Astrocyte of the cerebellum (primary cell): ENCODE results near the gene EPS8L1.
"Not testable (repeated sequence)": the region's sequence is repeated elsewhere in the genome, so short reads cannot be mapped to it uniquely, and the experiment has no call there.

Experiments used
- DNase-seq: peaks from one replicate; pipeline ENCODE4 v3.0.0-alpha.2; 2011; ENCODE audit warnings: low read depth
- H3K4me3 ChIP-seq: 2 replicates; pipeline ENCODE4 v1.5.1; 2011; ENCODE audit warnings: mild to moderate bottlenecking, low read depth, low read length, moderate library complexity
- in situ Hi-C: cut with HindIII; loops from 2 replicates; pipeline ENCODE4 v1.10.0; 2017; ENCODE audit warnings: low sequenced_read_pairs
- TF ChIP-seq, protein P1 (sequence below): IDR thresholded peaks from 2 replicates; pipeline ENCODE4 v1.5.1; 2012; ENCODE audit warnings: low read length, low read depth, moderate library complexity, mild to moderate bottlenecking; ENCODE audit errors: missing control alignments

EPS8L1 gene

GRCh38 chr19:55034751-55035150, 40.9 kb upstream of the EPS8L1 start:
- H3K4me3 ChIP-seq: no peak overlapping the region
- TF ChIP-seq, protein P1, sequence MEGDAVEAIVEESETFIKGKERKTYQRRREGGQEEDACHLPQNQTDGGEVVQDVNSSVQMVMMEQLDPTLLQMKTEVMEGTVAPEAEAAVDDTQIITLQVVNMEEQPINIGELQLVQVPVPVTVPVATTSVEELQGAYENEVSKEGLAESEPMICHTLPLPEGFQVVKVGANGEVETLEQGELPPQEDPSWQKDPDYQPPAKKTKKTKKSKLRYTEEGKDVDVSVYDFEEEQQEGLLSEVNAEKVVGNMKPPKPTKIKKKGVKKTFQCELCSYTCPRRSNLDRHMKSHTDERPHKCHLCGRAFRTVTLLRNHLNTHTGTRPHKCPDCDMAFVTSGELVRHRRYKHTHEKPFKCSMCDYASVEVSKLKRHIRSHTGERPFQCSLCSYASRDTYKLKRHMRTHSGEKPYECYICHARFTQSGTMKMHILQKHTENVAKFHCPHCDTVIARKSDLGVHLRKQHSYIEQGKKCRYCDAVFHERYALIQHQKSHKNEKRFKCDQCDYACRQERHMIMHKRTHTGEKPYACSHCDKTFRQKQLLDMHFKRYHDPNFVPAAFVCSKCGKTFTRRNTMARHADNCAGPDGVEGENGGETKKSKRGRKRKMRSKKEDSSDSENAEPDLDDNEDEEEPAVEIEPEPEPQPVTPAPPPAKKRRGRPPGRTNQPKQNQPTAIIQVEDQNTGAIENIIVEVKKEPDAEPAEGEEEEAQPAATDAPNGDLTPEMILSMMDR: no peak
- DNase-seq: no peak
- in situ Hi-C loops: no loop called here

GRCh38 chr19:55036058-55036457, 39.6 kb upstream of the EPS8L1 start:
- no peak overlapping the region for H3K4me3 ChIP-seq
- in situ Hi-C loops: no loop called here
- DNase-seq: no peak
- TF ChIP-seq, protein P1: no peak

GRCh38 chr19:55037603-55038002, 38.1 kb upstream of the EPS8L1 start:
- in situ Hi-C loops, DNase-seq, H3K4me3 ChIP-seq: not testable (repeated sequence)

GRCh38 chr19:55040654-55041053, 35.0 kb upstream of the EPS8L1 start:
- in situ Hi-C loops, H3K4me3 ChIP-seq, DNase-seq: not testable (repeated sequence)

DNA sequence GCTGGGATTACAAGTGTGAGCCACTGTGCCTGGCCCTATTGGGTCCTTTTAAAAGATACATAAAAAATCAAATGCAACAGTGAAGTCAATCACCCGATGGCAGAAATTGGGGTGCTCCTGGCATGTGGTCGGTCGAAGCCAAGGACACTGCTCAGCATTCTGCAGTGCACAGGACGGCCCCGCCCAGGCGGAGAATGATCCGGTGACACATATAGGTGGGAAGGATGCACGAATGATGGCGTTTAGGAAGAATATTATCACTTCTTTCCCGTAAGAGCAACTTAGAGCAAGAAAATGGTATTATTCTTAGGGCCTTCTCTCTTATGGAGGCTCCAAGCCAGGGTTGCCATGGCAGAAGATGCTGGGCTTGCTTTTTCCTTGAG, 34.4 kb upstream of the EPS8L1 start:
- TF ChIP-seq, protein P1: no peak
- no peak for DNase-seq
- in situ Hi-C loops: no loop called here
- no peak overlapping the region for H3K4me3 ChIP-seq

DNA sequence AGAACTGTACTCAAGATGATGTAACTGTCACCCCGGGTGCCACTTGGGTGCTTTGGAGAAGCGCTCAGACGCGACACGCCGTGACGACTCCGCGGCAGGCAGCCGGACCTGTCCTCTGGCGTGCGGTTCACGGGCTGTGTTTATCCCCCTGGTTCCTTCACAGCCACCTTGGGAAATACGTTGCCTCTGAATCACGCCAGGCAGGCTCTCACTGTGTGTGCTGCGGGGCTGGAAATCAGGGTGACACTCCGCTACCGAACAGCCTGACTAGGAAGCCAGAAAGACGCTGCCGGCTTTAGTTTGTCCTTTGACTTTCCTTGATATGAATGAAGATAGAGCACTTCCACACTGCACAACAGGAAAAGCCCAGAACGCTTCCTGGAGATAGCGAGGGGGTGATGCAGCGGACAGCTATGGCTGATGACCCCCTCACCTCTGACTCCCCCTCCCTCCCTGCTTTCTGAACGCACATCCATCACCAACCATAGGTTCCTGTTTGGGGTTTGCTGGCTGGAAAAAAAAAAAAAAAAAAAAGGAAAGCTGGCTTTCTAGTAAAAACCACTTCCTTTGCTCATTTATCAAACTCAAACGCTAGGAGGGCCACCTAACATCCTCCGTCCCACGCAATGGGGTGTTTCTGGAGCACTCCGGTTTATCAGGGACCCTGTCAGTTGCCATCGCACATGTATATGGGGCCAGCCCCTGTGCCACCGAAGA, 33.9 kb upstream of the EPS8L1 start:
- no peak overlapping the region for H3K4me3 ChIP-seq
- no peak for DNase-seq
- in situ Hi-C loops: no loop called here
- TF ChIP-seq, protein P1: no peak

GRCh38 chr19:55042344-55042678, 33.4 kb upstream of the EPS8L1 start:
- no peak overlapping the region for H3K4me3 ChIP-seq
- TF ChIP-seq, protein P1: no peak
- in situ Hi-C loops: no loop called here
- no peak for DNase-seq

GRCh38 chr19:55042688-55043087, 33.0 kb upstream of the EPS8L1 start:
- TF ChIP-seq, protein P1: no peak
- in situ Hi-C loops: no loop called here

More at GRCh38 chr19:55042688-55043087, 33.0 kb upstream of the EPS8L1 start:
- H3K4me3 ChIP-seq: no peak overlapping the region
- DNase-seq: no peak
